GM18505 (cell line): ENCODE results near the gene BCAP29.
"Not testable (repeated sequence)": the region's sequence is repeated elsewhere in the genome, so short reads cannot be mapped to it uniquely, and the experiment has no call there.

Experiments used
- ATAC-seq: cut with Tn5 transposase; IDR thresholded peaks from one replicate; pipeline ENCODE4 v1.9.1; 2021; ENCODE audit not compliant: unreplicated experiment
- POLR2A ChIP-seq: IDR thresholded peaks from 4 replicates; pipeline ENCODE4 v1.6.1; 2011; ENCODE audit warnings: borderline replicate concordance; ENCODE audit not compliant: insufficient read depth, insufficient read length; ENCODE audit errors: extremely low read depth

BCAP29 gene, protein sequence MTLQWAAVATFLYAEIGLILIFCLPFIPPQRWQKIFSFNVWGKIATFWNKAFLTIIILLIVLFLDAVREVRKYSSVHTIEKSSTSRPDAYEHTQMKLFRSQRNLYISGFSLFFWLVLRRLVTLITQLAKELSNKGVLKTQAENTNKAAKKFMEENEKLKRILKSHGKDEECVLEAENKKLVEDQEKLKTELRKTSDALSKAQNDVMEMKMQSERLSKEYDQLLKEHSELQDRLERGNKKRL

DNA sequence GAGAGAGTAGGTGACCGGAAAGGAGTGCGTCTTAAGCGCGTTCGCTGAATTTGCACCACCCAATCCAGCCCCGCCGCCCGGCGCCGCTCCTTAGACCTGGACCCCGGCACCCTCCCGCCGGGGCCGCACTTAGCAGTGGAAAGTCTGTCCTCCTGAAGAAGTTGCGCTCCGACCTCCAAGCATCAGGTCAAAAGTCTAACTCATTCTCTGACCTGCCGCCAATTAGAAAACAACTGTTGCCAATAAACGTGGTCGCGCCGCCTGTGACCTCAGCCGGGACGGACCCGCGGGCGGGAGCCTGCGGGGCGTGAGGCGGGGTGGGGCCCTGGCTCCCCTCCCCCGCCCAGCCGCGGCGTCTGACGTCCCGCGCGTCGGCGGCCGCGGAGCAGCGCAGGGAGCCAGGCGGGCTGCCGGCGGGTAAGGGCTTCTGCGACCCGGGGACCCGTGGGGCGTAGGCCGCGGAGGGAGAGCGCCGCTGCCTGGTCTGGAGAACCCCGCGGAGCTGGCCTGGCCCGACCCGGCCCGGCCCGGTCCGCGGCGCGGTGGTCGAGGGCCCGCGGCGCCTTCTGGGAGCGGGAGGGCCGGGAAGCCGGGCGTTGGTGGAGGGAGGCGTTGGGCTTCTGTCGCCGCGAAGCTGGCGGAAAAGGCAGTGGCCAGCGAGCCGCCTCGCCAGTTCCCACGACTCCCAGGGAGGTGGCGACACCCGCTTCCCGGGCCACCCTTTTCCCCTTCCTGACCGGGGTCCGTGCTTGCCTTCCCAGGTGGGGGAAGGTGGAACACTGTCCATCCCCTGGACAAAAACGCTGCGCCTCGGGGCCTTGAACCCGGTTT, at the start of gene BCAP29:
BCAP29 (plus strand) TSS at position 362 of the 831 bp plus-strand sequence. CDS start 527 bp downstream, outside the sequence.
- TF ChIP-seq POLR2A: peak; percentile 77
- ATAC-seq: peak; percentile 93

DNA sequence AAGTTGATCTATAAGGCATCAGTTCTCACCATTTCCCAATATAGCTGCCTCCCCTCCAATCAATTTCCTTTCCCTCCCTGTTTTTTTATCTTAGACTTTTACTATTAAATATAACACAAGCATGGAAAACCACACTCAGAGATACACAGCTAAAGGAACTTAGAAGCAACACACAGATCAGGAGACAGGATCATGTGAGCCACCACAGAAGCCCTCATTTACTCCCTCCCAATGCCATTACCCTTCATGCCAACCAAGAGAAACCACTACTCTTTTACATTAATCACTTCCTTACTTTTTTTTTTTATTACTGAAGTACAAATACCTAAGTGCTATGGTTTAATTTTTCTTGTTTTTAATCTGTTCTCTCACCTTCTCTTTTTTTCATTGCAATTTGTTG, 49.3 kb upstream of the BCAP29 start:
- no peak for TF ChIP-seq POLR2A
- ATAC-seq: no peak

DNA sequence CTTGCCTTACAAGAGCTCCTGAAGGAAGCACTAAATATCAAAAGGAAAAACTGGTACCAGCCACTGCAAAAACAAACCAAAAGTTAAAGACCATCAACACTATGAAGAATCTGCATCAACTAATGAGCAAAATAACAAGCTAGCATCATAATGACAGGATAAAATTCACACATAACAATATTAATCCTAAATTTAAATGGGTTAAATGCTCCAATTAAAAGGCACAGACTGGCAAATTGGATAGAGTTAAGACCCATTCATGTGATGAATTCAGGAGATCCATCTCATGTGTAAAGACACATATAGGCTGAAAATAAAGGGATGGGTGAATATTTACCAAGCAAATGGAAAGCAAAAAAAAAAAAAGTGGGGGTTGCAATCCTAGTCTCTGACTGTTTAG, 45.9 kb upstream of the BCAP29 start:
- TF ChIP-seq POLR2A: no peak
- ATAC-seq: no peak

DNA sequence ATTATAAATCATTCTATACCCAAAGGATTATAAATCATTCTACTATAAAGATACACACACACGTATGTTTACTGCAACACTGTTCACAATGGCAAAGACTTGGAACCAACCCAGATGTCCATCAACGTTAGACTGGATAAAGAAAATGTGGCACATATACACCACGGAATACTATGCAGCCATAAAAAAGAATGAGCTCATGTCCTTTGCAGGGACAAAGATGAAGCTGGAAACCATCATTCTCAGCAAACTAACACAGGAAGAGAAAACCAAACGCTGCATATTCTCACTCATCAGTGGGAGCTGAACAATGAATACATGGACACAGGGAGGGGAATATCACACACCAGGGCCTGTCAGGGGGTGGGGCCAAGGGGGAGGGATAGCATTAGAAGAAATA, 42.8 kb upstream of the BCAP29 start:
- ATAC-seq: not testable (repeated sequence)

DNA sequence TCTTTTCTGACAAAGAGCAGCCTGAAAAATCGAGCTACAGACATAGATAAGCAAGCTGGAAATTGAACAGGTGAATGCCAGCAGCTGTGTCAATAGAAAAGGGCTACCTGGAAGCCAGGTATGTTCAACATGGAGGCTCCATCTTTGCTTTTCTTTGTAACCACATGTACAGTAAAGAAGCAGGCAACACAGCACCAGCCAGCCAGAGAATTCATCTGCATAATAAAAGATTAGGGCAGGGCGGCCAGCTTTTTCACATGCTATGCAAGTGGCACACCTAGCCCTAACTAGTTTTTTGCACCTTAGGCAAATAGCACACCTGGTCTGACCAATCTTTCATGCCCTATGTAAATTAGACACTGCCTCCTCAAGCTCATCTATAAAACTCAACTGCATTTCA, 42.0 kb upstream of the BCAP29 start:
- ATAC-seq: no peak
- TF ChIP-seq POLR2A: no peak

DNA sequence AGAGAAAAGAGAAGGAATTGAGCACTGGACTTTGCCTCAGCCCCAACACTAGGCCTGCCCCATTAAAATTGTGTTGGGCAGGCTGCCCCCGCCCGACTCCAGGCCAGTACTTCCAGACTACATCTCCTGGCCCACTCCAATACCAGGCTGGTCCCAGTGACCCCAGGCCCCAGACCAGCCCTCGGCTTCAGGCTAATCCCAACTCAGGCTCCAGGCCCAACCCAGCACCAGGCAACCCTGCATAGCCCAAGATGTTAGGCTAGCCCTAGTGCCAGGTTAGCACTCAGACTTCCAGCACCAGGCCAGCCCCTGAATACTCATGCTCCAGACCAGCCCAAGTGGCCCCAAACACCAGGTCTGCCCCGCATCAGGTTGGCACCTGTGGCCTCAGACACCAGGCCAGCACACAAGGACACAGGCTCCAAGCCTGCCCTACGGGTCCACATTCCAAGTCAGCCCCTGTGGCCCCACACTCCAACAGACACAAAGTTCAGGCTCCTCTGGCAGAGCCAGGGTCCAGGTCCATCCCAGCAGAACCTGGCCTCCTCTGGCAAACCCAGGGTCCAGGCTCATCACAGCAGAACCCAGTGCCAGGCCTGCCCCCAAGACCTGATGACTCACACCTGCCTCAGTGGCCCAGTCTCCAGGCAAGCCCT, 36.6 kb upstream of the BCAP29 start:
- TF ChIP-seq POLR2A: no peak
- ATAC-seq: no peak

DNA sequence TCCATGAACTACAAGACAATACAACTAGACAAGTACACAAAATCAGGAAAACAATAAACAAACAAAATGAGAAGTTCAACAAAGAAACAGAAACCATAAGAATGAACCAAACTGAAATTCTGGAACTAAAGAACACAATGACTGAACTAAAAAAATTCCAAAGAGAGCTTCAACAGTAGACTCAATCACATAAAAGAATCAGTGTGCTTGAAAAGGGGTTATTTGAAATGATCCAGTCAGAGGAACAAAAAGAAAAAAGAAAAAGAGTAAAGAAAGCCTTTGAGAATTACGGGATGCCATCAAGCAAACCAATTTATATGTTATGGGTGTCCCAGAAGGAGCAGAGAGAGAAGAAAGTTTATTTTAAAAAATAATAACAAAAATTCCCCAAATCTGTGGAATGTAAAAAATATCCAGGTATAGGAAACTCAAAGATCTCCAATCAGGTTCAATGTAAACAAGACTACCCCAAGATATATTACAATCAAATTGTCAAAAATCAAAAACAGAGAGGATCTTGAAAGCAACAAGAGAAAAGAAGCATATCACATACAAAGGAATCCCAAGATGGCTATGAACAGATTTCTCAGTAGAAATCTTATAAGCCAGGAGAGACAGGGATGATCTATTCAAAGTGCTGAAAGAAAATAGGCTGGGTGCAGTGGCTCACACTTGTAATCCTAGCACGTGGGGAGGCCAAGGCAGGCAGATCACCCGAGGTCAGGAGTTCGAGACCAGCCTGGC, 35.0 kb upstream of the BCAP29 start:
- ATAC-seq: no peak

DNA sequence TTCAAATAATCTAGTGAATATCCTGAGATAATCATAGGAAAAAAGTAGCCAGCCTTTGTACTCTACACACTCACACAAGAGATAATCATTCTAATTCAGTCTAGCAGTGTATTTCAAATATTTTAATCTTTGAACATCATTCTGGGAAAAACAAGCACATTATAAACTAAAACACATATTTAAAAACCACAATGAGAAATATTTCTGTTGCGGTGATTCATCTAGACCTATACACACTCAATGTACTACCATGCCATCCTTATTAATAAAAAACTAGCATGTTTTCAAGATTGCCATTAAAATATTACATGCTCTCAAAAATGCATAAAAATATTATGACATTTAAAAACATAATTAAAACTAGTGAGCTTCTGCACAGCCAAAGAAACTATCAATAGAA, 28.1 kb upstream of the BCAP29 start:
- no peak for TF ChIP-seq POLR2A
- no peak for ATAC-seq

More for the DNA sequence above, 35.0 kb upstream of the BCAP29 start:
- no peak for TF ChIP-seq POLR2A

DNA sequence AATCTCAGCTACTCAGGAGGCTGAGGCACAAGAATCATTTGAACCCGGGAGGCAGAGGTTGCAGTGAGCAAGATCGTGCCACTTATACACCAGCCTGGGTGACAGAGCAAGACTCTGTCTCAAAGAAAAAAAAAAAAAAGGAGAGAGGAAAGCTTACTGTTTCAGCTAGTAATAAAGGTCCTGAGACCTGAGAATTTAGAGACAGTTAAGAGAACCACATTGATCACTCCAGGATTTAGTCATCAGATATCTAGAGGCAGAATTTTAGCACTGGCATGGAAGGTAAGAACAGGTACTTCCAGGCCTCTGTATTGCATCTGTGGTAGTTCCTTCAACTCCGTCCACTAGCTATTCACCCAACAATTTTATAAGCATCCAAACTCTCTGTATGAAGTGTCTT, 24.2 kb upstream of the BCAP29 start:
- TF ChIP-seq POLR2A: no peak
- ATAC-seq: no peak

DNA sequence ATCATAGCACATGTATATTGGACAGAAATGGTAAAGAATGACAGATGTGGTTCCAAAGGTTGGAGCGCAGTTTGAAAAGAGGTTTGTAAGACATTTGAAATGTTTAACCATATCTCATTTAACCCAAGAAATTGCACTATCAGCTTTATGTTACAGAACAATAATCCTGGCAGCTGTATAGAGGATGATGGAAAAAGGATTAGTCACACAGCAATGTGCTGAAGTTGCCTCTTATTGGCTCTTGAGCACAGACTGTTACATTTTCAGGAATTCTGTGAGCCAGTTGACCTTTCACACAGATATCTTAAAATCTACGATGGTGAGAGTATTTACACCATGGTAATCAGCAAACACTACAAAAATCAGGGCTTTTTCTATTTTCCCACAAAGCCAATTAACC, 20.2 kb upstream of the BCAP29 start:
- TF ChIP-seq POLR2A: no peak
- ATAC-seq: no peak

DNA sequence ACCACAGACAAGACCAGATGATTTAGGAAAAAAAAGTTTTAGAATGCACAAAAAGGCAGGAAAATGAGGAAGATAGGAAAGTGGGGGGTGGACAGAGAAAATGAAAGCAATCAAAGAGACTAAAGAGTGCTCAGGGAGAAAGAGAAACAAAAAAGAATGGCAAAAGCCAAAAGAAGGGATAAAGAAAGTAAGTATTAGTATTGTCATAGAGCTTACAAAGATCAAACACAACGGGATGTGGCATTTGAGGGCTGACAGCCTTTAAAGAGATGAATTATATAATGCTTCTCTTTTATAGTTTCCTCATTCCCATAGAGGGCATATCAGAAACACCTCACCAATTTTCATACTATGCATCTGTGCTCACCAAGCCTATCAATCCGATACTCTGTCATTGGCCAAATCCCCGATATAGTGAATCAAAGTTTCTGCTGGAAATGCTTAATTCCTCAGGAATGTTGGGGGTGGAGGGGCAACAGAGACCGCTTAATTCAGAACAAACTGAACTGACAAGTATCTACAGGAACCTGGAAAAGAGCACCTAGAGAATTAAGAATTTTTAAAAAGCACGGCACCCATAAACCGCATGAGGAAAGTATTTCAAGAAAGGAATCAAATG, 19.0 kb upstream of the BCAP29 start:
- ATAC-seq: no peak
- TF ChIP-seq POLR2A: no peak

DNA sequence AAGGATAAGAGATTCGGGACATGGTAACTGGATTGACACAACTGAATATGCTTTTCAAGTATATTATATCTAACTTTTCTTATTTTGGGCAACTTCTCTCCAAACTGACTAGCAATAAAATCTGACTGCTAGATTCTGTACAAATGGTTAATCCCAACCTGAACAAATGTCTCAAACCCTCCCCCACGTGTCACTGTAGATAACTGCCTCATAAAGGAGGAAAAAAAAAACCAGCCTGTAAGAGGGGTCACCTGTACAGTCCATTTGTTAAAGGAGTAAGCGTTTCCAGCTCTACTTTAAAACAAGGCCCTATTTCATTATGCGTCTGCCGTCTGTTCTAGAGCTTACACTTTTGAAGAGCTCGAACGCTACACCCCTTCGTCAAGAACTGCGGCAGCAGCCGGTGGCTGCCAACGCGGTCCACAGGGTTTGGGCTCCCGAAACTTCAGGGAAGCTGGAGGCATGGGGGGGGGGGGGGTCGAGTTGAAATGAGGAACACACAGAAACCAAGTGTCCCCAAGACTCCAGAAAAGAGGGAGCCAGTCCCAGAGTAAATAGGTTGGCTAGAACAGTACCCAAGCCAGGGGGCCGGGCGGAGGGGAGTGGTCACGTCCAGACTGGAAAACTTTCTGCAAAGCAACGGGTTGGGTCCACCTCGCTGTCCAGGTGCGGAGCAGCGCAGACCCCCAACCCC, 16.8 kb upstream of the BCAP29 start:
- no peak for TF ChIP-seq POLR2A
- peak; percentile 47 for ATAC-seq
